Measurements from ENCODE around the gene ZNF365. TPM values are rescaled to one million over a fixed set of nuclear protein-coding genes. Genes with fewer than 3 reads are reported as not detected.

ZNF365 gene
- total RNA-seq, 1 experiment from 2014 or later, result 1.8 TPM

DNA sequence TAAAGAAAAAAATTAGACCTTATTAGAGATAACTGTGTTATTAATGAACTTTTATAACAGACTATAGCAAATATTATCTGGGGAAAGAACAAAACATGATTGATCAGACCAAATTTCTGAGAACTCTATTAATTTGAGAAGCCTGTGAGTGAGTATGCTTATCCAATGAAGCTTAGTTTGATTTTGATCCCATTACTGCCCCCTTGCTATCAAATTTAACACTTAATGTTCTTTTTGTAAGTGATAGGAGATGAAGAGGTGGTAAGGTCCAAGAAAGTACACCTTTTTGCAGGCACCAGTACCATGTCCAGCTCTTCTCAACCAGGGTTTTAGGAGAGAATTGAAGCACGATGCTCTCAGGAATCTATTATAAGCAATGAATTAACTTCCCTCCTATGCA lies 49.9 kb downstream of the ZNF365 start (continued):
- TF ChIP-seq, protein P1, sequence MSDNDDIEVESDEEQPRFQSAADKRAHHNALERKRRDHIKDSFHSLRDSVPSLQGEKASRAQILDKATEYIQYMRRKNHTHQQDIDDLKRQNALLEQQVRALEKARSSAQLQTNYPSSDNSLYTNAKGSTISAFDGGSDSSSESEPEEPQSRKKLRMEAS (IDR thresholded peaks at IDR 0.05), result no peak

DNA sequence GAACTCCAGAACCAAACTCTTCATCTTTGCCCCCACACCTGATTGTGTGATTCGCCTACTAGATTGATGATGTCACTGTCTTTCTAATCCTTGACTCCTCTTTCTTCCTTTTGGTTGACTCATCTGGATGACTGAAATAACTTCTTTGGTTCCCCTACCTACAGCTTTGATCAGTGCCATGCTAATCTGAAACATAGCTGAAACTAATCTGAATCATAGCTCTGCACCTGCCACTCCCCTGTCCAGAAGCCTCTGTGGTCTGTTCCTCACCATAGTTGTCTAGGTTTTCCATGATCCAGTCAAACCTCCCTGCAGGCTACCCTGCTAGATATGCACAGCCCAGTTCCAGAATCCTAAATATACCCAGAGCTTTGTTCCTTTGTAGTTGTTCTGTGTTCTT lies 51.9 kb downstream of the ZNF365 start:
- Histone ChIP-seq H2AFZ (ENCODE audit: low read depth, low read length, poor library complexity, severe bottlenecking) (no peak overlapping the region), H3K4me3 (replicated peaks in 1 of 2; ENCODE audit: low read depth in 1 of 2, low read length in 2 of 2) (no peak overlapping the region), H4K20me1 (ENCODE audit: insufficient read depth) (no peaks in the 10 kb centered on the region), H3K9me2 (ENCODE audit: insufficient read depth) (no peaks in the 10 kb centered on the region), H3K9ac (ENCODE audit: low read length) (no peak overlapping the region), H3K9me3 (ENCODE audit: control insufficient read depth in 1 of 2, insufficient read depth in 1 of 2, low read depth in 1 of 2, low read length in 2 of 2) (no peaks in the 10 kb centered on the region), H3K36me3 (ENCODE audit: control insufficient read depth in 1 of 2, insufficient read depth in 2 of 2, low read length in 2 of 2) (no peaks in the 10 kb centered on the region), H3K79me2 (ENCODE audit: insufficient read depth, low read length) (no peaks in the 10 kb centered on the region), H3K4me1 (ENCODE audit: control insufficient read depth in 1 of 2, insufficient read depth in 2 of 2, low read length in 2 of 2) (peaks cover 4 to 35% of the 10 kb centered on the region in 2 experiments; a peak in 3 of 4 replicates), H3K27me3 (ENCODE audit: insufficient read depth, low read length) (no peaks in the 10 kb centered on the region), H3K4me2 (ENCODE audit: low read length) (peak overlapping the region; percentile 65), H3K27ac (ENCODE audit: low read depth, low read length) (no peak overlapping the region)
- BruUV-seq (replicated peaks), result no TSS peak
- TF ChIP-seq ELF1 (IDR thresholded peaks at IDR 0.05; ENCODE audit: borderline replicate concordance, low read depth) (no peak), JUND (IDR thresholded peaks at IDR 0.05) (peak; percentile 75), SP1 (IDR thresholded peaks at IDR 0.05; ENCODE audit: low read depth) (peak; percentile 60), FOSL1 (IDR thresholded peaks at IDR 0.05; ENCODE audit: low read depth) (peak; percentile 71), CBX3 (IDR thresholded peaks at IDR 0.05; ENCODE audit: low read depth) (peak; percentile 43; the same call in 1 of the 2 replicates), TCF7L2 (IDR thresholded peaks at IDR 0.05; ENCODE audit: borderline replicate concordance, extremely low read depth, insufficient read depth, insufficient read length) (peak; percentile 64), CEBPB (IDR thresholded peaks at IDR 0.05; ENCODE audit: low read depth) (peak; percentile 53), ZFX (IDR thresholded peaks at IDR 0.05) (no peak), POLR2AphosphoS5 (IDR thresholded peaks at IDR 0.05; ENCODE audit: low read depth, low read length) (no peak)
- TF ChIP-seq, protein P2, sequence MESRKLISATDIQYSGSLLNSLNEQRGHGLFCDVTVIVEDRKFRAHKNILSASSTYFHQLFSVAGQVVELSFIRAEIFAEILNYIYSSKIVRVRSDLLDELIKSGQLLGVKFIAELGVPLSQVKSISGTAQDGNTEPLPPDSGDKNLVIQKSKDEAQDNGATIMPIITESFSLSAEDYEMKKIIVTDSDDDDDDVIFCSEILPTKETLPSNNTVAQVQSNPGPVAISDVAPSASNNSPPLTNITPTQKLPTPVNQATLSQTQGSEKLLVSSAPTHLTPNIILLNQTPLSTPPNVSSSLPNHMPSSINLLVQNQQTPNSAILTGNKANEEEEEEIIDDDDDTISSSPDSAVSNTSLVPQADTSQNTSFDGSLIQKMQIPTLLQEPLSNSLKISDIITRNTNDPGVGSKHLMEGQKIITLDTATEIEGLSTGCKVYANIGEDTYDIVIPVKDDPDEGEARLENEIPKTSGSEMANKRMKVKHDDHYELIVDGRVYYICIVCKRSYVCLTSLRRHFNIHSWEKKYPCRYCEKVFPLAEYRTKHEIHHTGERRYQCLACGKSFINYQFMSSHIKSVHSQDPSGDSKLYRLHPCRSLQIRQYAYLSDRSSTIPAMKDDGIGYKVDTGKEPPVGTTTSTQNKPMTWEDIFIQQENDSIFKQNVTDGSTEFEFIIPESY (IDR thresholded peaks at IDR 0.05; ENCODE audit: extremely low read depth, insufficient replicate concordance, low read length), result no peak
- TF ChIP-seq, protein P3, sequence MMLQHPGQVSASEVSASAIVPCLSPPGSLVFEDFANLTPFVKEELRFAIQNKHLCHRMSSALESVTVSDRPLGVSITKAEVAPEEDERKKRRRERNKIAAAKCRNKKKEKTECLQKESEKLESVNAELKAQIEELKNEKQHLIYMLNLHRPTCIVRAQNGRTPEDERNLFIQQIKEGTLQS (IDR thresholded peaks at IDR 0.05), result 0 out of 2 replicates have a peak, but pooled peaks have one; percentile 34
- DNase-seq (ENCODE audit: low read depth, low spot score) (peak; percentile 70), ATAC-seq (peak; percentile 84)
- CTCF ChIA-PET, result interaction anchor here (0.6 to 1.0 kb wide), 2 partner anchors 12 to 161 kb away, joined by 3 read pairs; no protein-coding TSS in a partner anchor
- POLR2A ChIA-PET, result no interaction called here
- intact Hi-C loops (cut with micrococcal nuclease), result loop anchor here (10.0 kb wide), 1 partner anchor 391 kb away; no protein-coding TSS in a partner anchor
- RAD21 ChIA-PET (ENCODE audit: low non-redundant PET in 1 of 2, low total read pairs in 2 of 2, uncharacterized antibody in 2 of 2, unreplicated experiment in 2 of 2), result interaction anchor here in 1 of 2 experiments (0.6 kb wide), 1 partner anchor 161 kb away, joined by 3 read pairs; no protein-coding TSS in a partner anchor

Data from HCT116 (cell line).